Esophagus muscularis mucosa (tissue), 4 donors: ENCODE data around the gene AAK1. TPM values are rescaled to one million over a fixed set of nuclear protein-coding genes. Genes with fewer than 3 reads are reported as not detected.

Experiments used
- DNase-seq: peaks from one replicate; pipeline ENCODE4 v3.0.0-alpha.2; 2017; ENCODE audit errors: extremely low spot score
- H3K27ac ChIP-seq, 4 donors: fragments of 200-600 bp; sonication (generic); replicated peaks in 1 of 4; 1 replicate in 3 of 4; 2 replicates in 1 of 4; pipeline ENCODE4 v1.5.1; 2016 to 2019; ENCODE audit warnings: mild to moderate bottlenecking in 1 of 4
- H3K27me3 ChIP-seq, 4 donors: fragments of 200-600 bp; sonication (generic); one replicate each; pipeline versions ENCODE4 v1.5.1 to v1.6.0; 2016 to 2019
- H3K36me3 ChIP-seq, 4 donors: fragments of 200-600 bp; sonication (generic); one replicate each; pipeline ENCODE4 v1.5.1; 2016 to 2019
- H3K4me1 ChIP-seq, 4 donors: fragments of 200-600 bp; sonication (generic); one replicate each; pipeline ENCODE4 v1.5.1; 2016 to 2019
- H3K4me3 ChIP-seq, 4 donors: fragments of 200-600 bp; sonication (generic); 1 replicate in 2 of 4; 2 replicates in 2 of 4; pipeline ENCODE4 v1.5.1; 2016 to 2019; ENCODE audit warnings: mild to moderate bottlenecking in 4 of 4, moderate library complexity in 1 of 4
- H3K9me3 ChIP-seq, 4 donors: fragments of 200-600 bp; sonication (generic); 1 replicate in 3 of 4; 2 replicates in 1 of 4; pipeline ENCODE4 v1.5.1; 2016 to 2019
- CTCF ChIP-seq, 3 experiments: fragments of 200-600 bp in 2 of 3; fragments of 450-650 bp in 1 of 3; sonication (generic) in 2 of 3; IDR thresholded peaks; one replicate each; pipeline ENCODE4 v1.5.1; 2017 to 2019; ENCODE audit warnings: antibody characterized with exemption in 3 of 3, mild to moderate bottlenecking in 2 of 3, moderate library complexity in 1 of 3
- EP300 ChIP-seq: sonication (generic); formaldehyde crosslinking; IDR thresholded peaks from one replicate; pipeline ENCODE4 v1.6.1; 2017; ENCODE audit warnings: antibody characterized with exemption
- POLR2A ChIP-seq: fragments of 450-650 bp; IDR thresholded peaks from one replicate; pipeline ENCODE4 v1.6.1; 2017; ENCODE audit warnings: antibody characterized with exemption, moderate library complexity, mild to moderate bottlenecking, low read depth
- POLR2AphosphoS5 ChIP-seq, 2 donors: sonication (generic); formaldehyde crosslinking; IDR thresholded peaks; one replicate each; pipeline ENCODE4 v1.6.1; 2017; ENCODE audit warnings: antibody characterized with exemption in 2 of 2
- WGBS: methylation state at CpG from one replicate; pipeline ENCODE4 v1.1.5; 2018; 5-methylcytosine and 5-hydroxymethylcytosine counted together
- intact Hi-C: fragments of 100-400 bp; cut with DNase I; formaldehyde crosslinking; loops from one replicate; pipeline ENCODE4 v1.15.1; 2023
- total RNA-seq, 4 donors: library from RNA; depleted of rRNA; stranded (reverse); fragments of >200 nt; gene quantifications; one replicate each; pipeline versions ENCODE4 v1.1.0 to v1.2.1, GENCODE V29; 2016

AAK1 gene
- total RNA-seq, 4 donors from 2014 or later, result 27.8 to 53.2 (median 41.9) TPM

DNA sequence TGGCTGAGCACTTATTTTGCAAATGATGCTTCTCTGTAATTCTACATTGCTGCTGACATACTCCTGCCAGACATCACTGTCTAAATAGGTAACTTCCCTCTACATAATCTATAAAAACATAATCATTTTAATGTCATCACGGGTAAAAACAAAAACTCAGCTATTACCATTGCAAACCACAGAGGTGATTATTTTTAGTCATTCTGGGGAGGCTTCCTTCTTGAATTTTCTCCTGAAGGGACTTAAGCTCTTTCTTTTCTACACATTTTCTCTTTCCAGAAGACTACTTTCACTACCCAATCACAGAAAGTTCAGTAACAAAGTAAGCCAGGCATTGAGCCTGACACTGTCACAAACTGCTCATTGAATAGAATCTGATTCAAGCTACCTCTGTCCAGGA lies 165.9 kb downstream of the AAK1 start:
- no peak for DNase-seq
- no peak overlapping the region for H3K4me3 ChIP-seq
- H3K4me1 ChIP-seq, result no peaks in the 10 kb centered on the region
- intact Hi-C loops, result no loop called here
- 70% methylated on average over 1 of the region's 1 CpG for WGBS
- peaks cover 4 to 76% (median 41%) of the 10 kb centered on the region in 4 donors for H3K36me3 ChIP-seq
- no peaks in the 10 kb centered on the region for H3K27me3 ChIP-seq
- TF ChIP-seq POLR2AphosphoS5 (IDR thresholded peaks at IDR 0.05) (no peak), CTCF (IDR thresholded peaks at IDR 0.05) (no peak), POLR2A (no peak), EP300 (no peak)
- no peak overlapping the region for H3K27ac ChIP-seq
- no peaks in the 10 kb centered on the region for H3K9me3 ChIP-seq

GRCh38 chr2:69474688-69475087 lies 168.9 kb downstream of the AAK1 start:
- Histone ChIP-seq H3K4me3 (no peak overlapping the region), H3K27ac (no peak overlapping the region), H3K9me3 (no peaks in the 10 kb centered on the region), H3K36me3 (peaks cover 4 to 54% (median 31%) of the 10 kb centered on the region in 4 donors), H3K27me3 (no peaks in the 10 kb centered on the region), H3K4me1 (no peaks in the 10 kb centered on the region)
- WGBS, result 93% methylated on average over 2 of the region's 2 CpGs
- TF ChIP-seq POLR2AphosphoS5 (IDR thresholded peaks at IDR 0.05), result no peak
- no peak for TF ChIP-seq POLR2A
- TF ChIP-seq EP300, result no peak
- TF ChIP-seq CTCF (IDR thresholded peaks at IDR 0.05), result no peak
- intact Hi-C loops, result no loop called here
- DNase-seq, result no peak

- H3K36me3 ChIP-seq, result peaks cover 0 to 34% (median 14%) of the 10 kb centered on the region in 4 donors
- no peak for DNase-seq
- no peaks in the 10 kb centered on the region for H3K9me3 ChIP-seq
- H3K4me3 ChIP-seq, result no peak overlapping the region
- no peaks in the 10 kb centered on the region for H3K27me3 ChIP-seq
- no peak overlapping the region for H3K27ac ChIP-seq
- peaks cover 0 to 4% (median 0%) of the 10 kb centered on the region in 4 donors for H3K4me1 ChIP-seq
- intact Hi-C loops, result no loop called here
- TF ChIP-seq EP300, result no peak
- no peak for TF ChIP-seq POLR2AphosphoS5 (IDR thresholded peaks at IDR 0.05)
- no peak for TF ChIP-seq CTCF (IDR thresholded peaks at IDR 0.05)
- no peak for TF ChIP-seq POLR2A
- WGBS, result 85% methylated on average over 2 of the region's 2 CpGs
These were observed 171.7 kb downstream of the AAK1 start for GRCh38 chr2:69471793-69472192.

DNA sequence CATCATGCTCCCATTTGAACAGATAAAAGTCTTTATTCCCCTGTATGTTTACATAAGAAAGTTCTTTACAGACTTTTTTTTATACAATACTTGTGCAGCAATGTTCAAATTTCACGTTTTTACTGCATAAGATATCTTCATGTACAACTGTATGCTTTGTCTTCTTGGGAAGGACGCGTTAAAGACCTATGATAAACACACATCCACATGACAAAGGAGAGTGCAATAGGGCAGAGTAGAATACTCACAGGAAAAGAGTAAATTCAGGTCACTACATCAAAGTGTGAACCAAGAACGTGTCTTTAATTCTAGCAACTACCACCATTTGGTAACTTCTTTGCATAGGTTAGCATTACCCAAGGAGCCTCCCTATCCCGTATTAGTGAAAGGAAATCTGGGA lies 172.6 kb downstream of the AAK1 start:
- DNase-seq, result no peak
- 59% methylated on average over 5 of the region's 5 CpGs for WGBS
- intact Hi-C loops, result no loop called here
- Histone ChIP-seq H3K27me3 (no peaks in the 10 kb centered on the region), H3K36me3 (peaks cover 0 to 33% (median 19%) of the 10 kb centered on the region in 4 donors), H3K9me3 (no peaks in the 10 kb centered on the region), H3K27ac (no peak overlapping the region), H3K4me1 (peaks cover 0 to 4% (median 0%) of the 10 kb centered on the region in 4 donors), H3K4me3 (no peak overlapping the region)
- no peak for TF ChIP-seq POLR2A
- no peak for TF ChIP-seq POLR2AphosphoS5 (IDR thresholded peaks at IDR 0.05)
- no peak for TF ChIP-seq EP300
- no peak for TF ChIP-seq CTCF (IDR thresholded peaks at IDR 0.05)

- Histone ChIP-seq H3K4me3 (no peak overlapping the region), H3K4me1 (peaks cover 0 to 4% (median 0%) of the 10 kb centered on the region in 4 donors), H3K36me3 (peaks cover 0 to 31% (median 23%) of the 10 kb centered on the region in 4 donors), H3K27me3 (no peaks in the 10 kb centered on the region), H3K27ac (no peak overlapping the region), H3K9me3 (no peaks in the 10 kb centered on the region)
- intact Hi-C loops, result no loop called here
- no peak for DNase-seq
- WGBS, result 87% methylated on average over 1 of the region's 1 CpG
- TF ChIP-seq POLR2AphosphoS5 (IDR thresholded peaks at IDR 0.05) (no peak), EP300 (no peak), POLR2A (no peak), CTCF (IDR thresholded peaks at IDR 0.05) (no peak)
These were observed 173.8 kb downstream of the AAK1 start for GRCh38 chr2:69469784-69470183.
